Hematopoietic multipotent progenitor cell treated with erythropoietin and hydrocortisone succinate and interleukin-3 and kit ligand, for 15 days (in vitro differentiated cells): ENCODE data around the gene C7orf57.
"Not testable (repeated sequence)": the region's sequence is repeated elsewhere in the genome, so short reads cannot be mapped to it uniquely, and the experiment has no call there.

ENCODE experiments used
- DNase-seq: peaks from one replicate; pipeline ENCODE4 v3.0.0-alpha.2; 2015; ENCODE audit warnings: low spot score

The C7orf57 gene

GRCh38 chr7:48035301-48035966, at the start of gene C7orf57:
Gene C7orf57, plus strand, starts transcription at chr7:48035543. Its CDS starts 766 bp downstream, at chr7:48036309.
- DNase-seq: no peak

GRCh38 chr7:47988496-47989386, 46.6 kb upstream of the C7orf57 start:
- no peak for DNase-seq

- DNase-seq: not testable (repeated sequence)
Observed at GRCh38 chr7:47989607-47990400, 45.5 kb upstream of the C7orf57 start.

GRCh38 chr7:47990592-47990991, 44.8 kb upstream of the C7orf57 start:
- no peak for DNase-seq

- DNase-seq: no peak
Observed at GRCh38 chr7:47991270-47991669, 44.1 kb upstream of the C7orf57 start.

GRCh38 chr7:47991741-47992311, 43.5 kb upstream of the C7orf57 start:
- DNase-seq: peak; percentile 50

GRCh38 chr7:47992446-47992845, 42.9 kb upstream of the C7orf57 start:
- DNase-seq: no peak

- no peak for DNase-seq
Observed at GRCh38 chr7:47999413-47999812, 35.9 kb upstream of the C7orf57 start.

GRCh38 chr7:48000164-48000563, 35.2 kb upstream of the C7orf57 start:
- DNase-seq: not testable (repeated sequence)

- no peak for DNase-seq
Observed at GRCh38 chr7:48004032-48004431, 31.3 kb upstream of the C7orf57 start.

- DNase-seq: no peak
Observed at GRCh38 chr7:48004638-48005037, 30.7 kb upstream of the C7orf57 start.

GRCh38 chr7:48006866-48007265, 28.5 kb upstream of the C7orf57 start:
- DNase-seq: no peak

GRCh38 chr7:48009257-48009656, 26.1 kb upstream of the C7orf57 start:
- DNase-seq: no peak

GRCh38 chr7:48009954-48010353, 25.4 kb upstream of the C7orf57 start:
- DNase-seq: no peak

- DNase-seq: no peak
Observed at GRCh38 chr7:48011323-48011722, 24.0 kb upstream of the C7orf57 start.

GRCh38 chr7:48011951-48012350, 23.4 kb upstream of the C7orf57 start:
- no peak for DNase-seq

- DNase-seq: no peak
Observed at GRCh38 chr7:48016641-48017040, 18.7 kb upstream of the C7orf57 start.

GRCh38 chr7:48017674-48018073, 17.7 kb upstream of the C7orf57 start:
- DNase-seq: no peak

- DNase-seq: no peak
Observed at GRCh38 chr7:48025624-48026023, 9.7 kb upstream of the C7orf57 start.

GRCh38 chr7:48028938-48029337, 6.4 kb upstream of the C7orf57 start, which contains the start of gene SUN3:
Gene SUN3, minus strand, starts transcription at chr7:48029107. Its CDS starts 169 bp downstream, at chr7:48028938.
- no peak for DNase-seq

GRCh38 chr7:48031111-48031510, 4.2 kb upstream of the C7orf57 start:
- DNase-seq: no peak

- DNase-seq: no peak
Observed at GRCh38 chr7:48033922-48034321, 1.4 kb upstream of the C7orf57 start.
